ENCODE data around the gene DSCAM.

DNA sequence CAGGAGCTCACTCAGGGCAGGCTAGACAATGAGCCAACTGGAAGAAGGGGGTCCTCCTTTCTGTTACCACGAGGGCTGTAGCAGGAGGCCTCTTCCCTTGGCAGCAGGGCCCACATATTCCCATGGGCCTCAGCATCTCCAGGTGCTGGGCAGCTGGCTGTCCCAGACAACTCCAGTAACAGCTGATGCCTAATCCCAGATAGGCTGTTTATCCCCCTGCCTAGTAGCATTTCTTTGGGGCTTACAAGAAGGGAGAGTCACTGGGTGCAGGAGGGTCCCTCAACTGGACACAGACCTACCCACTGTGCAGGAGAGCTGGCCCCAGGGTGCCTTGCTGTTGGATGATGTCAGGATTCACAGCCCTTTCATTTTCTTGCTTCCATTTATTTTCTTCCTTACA, 278.2 kb downstream of the DSCAM start:
- TF ChIP-seq POLR2AphosphoS5 (IDR thresholded peaks at IDR 0.05; ENCODE audit: low read depth, low read length) (no peak), POLR2A (IDR thresholded peaks at IDR 0.05; ENCODE audit: low read depth, low read length) (no peak), TAF1 (IDR thresholded peaks at IDR 0.05; ENCODE audit: borderline replicate concordance, low read depth, low read length) (no peak)
